IMR-90 (cell line): Measurements from ENCODE around the gene SWI5.

Experiments
- BHLHE40 ChIP-seq: fragments of 150-350 bp; IDR thresholded peaks from 2 replicates; pipeline ENCODE4 v1.6.1; 2016; ENCODE audit warnings: mild to moderate bottlenecking, low read depth, low read length
- FOS ChIP-seq: fragments of 150-350 bp; IDR thresholded peaks from 2 replicates; pipeline ENCODE4 v1.6.1; 2016; ENCODE audit warnings: low read depth, low read length
- MXI1 ChIP-seq: IDR thresholded peaks from 2 replicates; pipeline ENCODE4 v1.6.1; 2012; ENCODE audit warnings: low read depth, mild to moderate bottlenecking, low read length, moderate library complexity, borderline replicate concordance
- POLR2A ChIP-seq: IDR thresholded peaks from 2 replicates; pipeline ENCODE4 v1.6.1; 2012; ENCODE audit warnings: mild to moderate bottlenecking, low read depth, low read length
- RAD21 ChIP-seq: IDR thresholded peaks from 2 replicates; pipeline ENCODE4 v1.6.1; 2012; ENCODE audit warnings: low read length, improper control_type of control experiment
- TF ChIP-seq, protein P1 (sequence below): conservative IDR thresholded peaks from 2 replicates; pipeline ENCODE4 v1.5.1; 2012; ENCODE audit warnings: mild to moderate bottlenecking, low read depth, low read length, improper control_type of control experiment

DNA sequence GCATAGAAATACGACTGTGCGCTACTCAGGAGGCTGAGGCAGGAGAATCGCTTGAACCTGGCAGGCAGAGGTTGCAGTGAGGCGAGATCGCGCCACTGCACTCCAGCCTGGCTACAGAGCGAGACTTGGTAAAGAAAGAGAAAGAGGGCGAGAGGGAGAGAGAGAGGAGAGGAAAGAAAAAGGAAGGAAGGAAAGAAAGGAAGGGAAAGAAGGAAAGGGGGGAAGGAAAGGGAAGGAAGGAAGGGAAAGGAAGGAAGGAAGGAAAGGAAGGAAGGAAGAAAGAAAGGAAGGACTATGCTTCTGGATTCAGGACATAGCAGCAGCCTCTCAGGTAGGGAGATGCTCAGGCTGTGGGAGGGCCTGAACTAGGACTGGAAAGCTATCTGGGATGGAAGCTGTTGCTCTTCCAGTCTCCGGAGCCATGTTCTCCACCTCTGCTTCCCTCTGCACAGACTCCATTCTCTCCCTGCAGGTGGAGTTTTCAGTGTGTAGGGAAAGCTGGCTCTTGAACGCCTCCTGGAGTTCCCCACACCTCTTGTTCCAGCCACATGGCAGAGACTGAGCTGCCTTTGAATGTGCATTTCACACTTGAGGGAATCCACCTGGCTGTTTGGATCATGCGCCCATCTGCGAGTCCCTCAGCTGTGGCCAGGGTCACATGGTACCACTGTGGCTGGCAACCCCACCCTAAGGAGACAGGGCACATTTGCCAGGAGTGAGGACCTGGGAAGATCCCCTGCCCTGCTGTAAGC lies 9.1 kb downstream of the SWI5 start:
- TF ChIP-seq POLR2A (no peak), RAD21 (no peak), BHLHE40 (no peak), FOS (no peak), MXI1 (no peak)
- TF ChIP-seq, protein P1, sequence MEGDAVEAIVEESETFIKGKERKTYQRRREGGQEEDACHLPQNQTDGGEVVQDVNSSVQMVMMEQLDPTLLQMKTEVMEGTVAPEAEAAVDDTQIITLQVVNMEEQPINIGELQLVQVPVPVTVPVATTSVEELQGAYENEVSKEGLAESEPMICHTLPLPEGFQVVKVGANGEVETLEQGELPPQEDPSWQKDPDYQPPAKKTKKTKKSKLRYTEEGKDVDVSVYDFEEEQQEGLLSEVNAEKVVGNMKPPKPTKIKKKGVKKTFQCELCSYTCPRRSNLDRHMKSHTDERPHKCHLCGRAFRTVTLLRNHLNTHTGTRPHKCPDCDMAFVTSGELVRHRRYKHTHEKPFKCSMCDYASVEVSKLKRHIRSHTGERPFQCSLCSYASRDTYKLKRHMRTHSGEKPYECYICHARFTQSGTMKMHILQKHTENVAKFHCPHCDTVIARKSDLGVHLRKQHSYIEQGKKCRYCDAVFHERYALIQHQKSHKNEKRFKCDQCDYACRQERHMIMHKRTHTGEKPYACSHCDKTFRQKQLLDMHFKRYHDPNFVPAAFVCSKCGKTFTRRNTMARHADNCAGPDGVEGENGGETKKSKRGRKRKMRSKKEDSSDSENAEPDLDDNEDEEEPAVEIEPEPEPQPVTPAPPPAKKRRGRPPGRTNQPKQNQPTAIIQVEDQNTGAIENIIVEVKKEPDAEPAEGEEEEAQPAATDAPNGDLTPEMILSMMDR = no peak
